ENCODE data around the gene GCDH.

Gene GCDH

DNA sequence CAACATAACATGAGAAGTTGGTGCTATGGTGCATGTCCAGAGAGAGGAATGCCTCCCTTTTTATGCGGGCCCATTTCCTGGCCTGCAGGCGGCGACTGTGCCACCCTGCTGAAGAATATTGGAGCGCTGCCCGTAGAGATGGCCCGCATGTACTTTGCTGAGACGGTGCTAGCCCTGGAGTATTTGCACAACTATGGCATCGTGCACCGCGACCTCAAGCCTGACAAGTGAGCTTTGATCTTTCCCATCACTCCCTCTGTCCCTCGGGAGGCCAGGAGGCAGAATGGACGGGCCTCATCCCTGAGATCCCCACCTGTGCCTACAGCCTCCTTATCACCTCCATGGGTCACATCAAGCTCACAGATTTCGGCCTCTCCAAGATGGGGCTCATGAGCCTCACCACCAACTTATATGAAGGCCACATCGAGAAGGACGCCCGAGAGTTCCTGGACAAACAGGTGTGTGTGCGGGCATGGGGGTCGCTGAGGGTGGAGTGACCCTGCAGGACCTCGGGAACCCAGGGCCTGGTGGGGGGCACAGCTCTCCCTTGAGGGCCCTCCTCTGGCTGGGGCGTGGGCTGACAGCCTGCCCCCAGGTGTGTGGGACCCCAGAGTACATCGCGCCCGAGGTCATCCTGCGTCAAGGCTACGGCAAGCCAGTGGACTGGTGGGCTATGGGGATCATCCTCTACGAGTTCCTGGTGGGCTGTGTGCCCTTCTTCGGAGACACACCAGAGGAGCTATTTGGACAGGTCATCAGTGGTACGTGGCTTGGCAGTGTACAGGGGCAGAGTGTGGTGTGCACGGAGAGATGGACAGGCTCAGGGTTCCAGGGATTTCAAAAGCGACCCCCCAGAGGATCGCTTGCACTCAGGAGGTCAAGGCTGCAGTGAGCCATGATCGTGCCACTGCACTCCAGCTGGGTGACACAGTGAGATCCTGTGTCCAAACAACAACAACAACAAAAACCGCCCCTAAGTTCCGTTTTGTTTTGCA lies 25.9 kb upstream of the GCDH start:
- H3K4me1 ChIP-seq (ENCODE audit: control insufficient read depth in 1 of 2, insufficient read depth in 2 of 2, low read length in 2 of 2) = peaks cover 0 to 9% of the 10 kb centered on the region in 2 donors
- H3K36me3 ChIP-seq (ENCODE audit: control insufficient read depth in 1 of 2, insufficient read depth in 2 of 2, low read length in 2 of 2) = no peaks in the 10 kb centered on the region
- no peaks in the 10 kb centered on the region for H3K9me3 ChIP-seq (ENCODE audit: control insufficient read depth in 1 of 2, low read length in 2 of 2)
- H3K4me3 ChIP-seq (ENCODE audit: low read depth in 1 of 2, low read length in 2 of 2) = no peak overlapping the region
- H3K27ac ChIP-seq (ENCODE audit: low read length) = no peak overlapping the region
- no peaks in the 10 kb centered on the region for H3K27me3 ChIP-seq (ENCODE audit: low read depth, low read length)

DNA sequence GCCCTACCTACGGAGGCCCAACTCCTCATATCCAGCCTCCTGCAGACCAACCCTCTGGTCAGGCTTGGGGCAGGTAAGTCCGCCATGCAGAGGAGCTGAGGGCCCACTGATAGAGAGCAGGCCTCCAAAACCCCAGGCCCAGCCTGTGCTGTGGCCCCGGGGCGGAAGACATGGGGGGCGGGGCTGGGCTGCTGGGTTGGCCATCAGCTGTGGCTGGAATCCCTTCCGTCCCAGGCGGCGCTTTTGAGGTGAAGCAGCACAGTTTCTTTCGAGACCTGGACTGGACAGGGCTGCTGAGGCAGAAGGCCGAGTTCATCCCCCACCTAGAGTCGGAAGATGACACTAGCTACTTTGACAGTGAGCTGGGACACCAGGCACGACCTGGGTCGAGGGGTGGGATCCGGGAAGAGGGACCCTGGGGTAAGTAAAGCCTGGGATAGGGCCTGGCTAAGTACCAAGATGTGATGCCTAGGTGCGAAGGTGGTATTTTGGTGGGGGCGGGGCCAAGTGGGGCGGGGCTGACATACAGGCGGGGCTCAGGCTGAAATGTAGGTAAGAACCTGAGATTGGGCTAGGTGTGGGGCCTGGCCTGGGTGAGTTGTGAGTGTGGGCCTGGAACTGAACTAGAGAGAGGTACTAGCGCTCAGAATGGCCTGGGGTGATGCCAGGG lies 25.1 kb upstream of the GCDH start:
- no peak overlapping the region for H3K4me3 ChIP-seq (ENCODE audit: low read depth in 1 of 2, low read length in 2 of 2)
- no peaks in the 10 kb centered on the region for H3K27me3 ChIP-seq (ENCODE audit: low read depth, low read length)
- H3K9me3 ChIP-seq (ENCODE audit: control insufficient read depth in 1 of 2, low read length in 2 of 2) = no peaks in the 10 kb centered on the region
- peaks cover 0 to 9% of the 10 kb centered on the region in 2 donors for H3K4me1 ChIP-seq (ENCODE audit: control insufficient read depth in 1 of 2, insufficient read depth in 2 of 2, low read length in 2 of 2)
- H3K36me3 ChIP-seq (ENCODE audit: control insufficient read depth in 1 of 2, insufficient read depth in 2 of 2, low read length in 2 of 2) = no peaks in the 10 kb centered on the region
- H3K27ac ChIP-seq (ENCODE audit: low read length) = no peak overlapping the region

GRCh38 chr19:12866416-12867119 lies 24.4 kb upstream of the GCDH start:
- no peaks in the 10 kb centered on the region for H3K36me3 ChIP-seq (ENCODE audit: control insufficient read depth in 1 of 2, insufficient read depth in 2 of 2, low read length in 2 of 2)
- no peak overlapping the region for H3K4me3 ChIP-seq (ENCODE audit: low read depth in 1 of 2, low read length in 2 of 2)
- peaks cover 0 to 9% of the 10 kb centered on the region in 2 donors for H3K4me1 ChIP-seq (ENCODE audit: control insufficient read depth in 1 of 2, insufficient read depth in 2 of 2, low read length in 2 of 2)
- H3K27me3 ChIP-seq (ENCODE audit: low read depth, low read length) = no peaks in the 10 kb centered on the region
- no peak overlapping the region for H3K27ac ChIP-seq (ENCODE audit: low read length)
- H3K9me3 ChIP-seq (ENCODE audit: control insufficient read depth in 1 of 2, low read length in 2 of 2) = no peaks in the 10 kb centered on the region

DNA sequence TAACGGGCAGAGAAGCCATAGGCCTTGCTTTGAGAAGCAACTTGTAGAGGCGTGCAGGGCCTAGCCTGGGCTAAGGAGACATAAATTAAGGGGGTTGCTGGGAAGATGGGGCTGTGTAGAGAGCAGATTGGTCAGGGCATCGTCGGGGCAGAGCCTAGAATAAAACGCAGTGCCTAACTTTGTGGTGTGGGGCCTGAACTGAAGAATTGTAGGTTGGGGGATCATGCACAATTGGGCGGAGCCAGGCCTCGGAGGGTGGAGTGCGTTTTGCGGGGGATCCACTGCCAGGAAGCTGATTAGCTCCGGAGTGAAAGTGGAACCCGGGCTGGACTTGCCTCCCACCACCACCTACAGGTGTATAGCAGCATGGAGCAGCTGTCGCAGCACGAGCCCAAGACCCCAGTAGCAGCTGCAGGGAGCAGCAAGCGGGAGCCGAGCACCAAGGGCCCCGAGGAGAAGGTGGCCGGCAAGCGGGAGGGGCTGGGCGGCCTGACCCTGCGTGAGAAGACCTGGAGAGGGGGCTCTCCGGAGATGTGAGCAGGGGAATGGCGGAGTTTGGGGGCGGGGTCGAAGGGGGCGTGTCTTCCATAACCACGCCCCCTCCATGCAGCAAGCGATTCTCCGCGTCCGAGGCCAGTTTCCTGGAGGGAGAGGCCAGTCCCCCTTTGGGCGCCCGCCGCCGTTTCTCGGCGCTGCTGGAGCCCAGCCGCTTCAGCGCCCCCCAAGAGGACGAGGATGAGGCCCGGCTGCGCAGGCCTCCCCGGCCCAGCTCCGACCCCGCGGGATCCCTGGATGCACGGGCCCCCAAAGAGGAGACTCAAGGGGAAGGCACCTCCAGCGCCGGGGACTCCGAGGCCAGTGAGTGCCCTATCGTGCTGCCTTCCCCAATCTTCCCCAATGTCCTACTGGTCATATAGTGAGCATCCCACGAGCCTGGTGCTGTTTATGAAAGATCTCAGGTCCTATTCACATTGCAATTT lies 23.6 kb upstream of the GCDH start:
- Histone ChIP-seq H3K27ac (ENCODE audit: low read length) (no peak overlapping the region), H3K4me1 (ENCODE audit: control insufficient read depth in 1 of 2, insufficient read depth in 2 of 2, low read length in 2 of 2) (peaks cover 0 to 9% of the 10 kb centered on the region in 2 donors), H3K27me3 (ENCODE audit: low read depth, low read length) (no peaks in the 10 kb centered on the region), H3K36me3 (ENCODE audit: control insufficient read depth in 1 of 2, insufficient read depth in 2 of 2, low read length in 2 of 2) (no peaks in the 10 kb centered on the region), H3K9me3 (ENCODE audit: control insufficient read depth in 1 of 2, low read length in 2 of 2) (no peaks in the 10 kb centered on the region), H3K4me3 (ENCODE audit: low read depth in 1 of 2, low read length in 2 of 2) (peak overlapping the region; percentile 37 to 60)

GRCh38 chr19:12868540-12869112 lies 22.3 kb upstream of the GCDH start:
- Histone ChIP-seq H3K9me3 (ENCODE audit: control insufficient read depth in 1 of 2, low read length in 2 of 2) (no peaks in the 10 kb centered on the region), H3K36me3 (ENCODE audit: control insufficient read depth in 1 of 2, insufficient read depth in 2 of 2, low read length in 2 of 2) (peaks cover 0 to under 1% of the 10 kb centered on the region in 2 donors), H3K27ac (ENCODE audit: low read length) (no peak overlapping the region), H3K4me3 (ENCODE audit: low read depth in 1 of 2, low read length in 2 of 2) (no peak overlapping the region), H3K4me1 (ENCODE audit: control insufficient read depth in 1 of 2, insufficient read depth in 2 of 2, low read length in 2 of 2) (peaks cover 0 to 9% of the 10 kb centered on the region in 2 donors), H3K27me3 (ENCODE audit: low read depth, low read length) (no peaks in the 10 kb centered on the region)

DNA sequence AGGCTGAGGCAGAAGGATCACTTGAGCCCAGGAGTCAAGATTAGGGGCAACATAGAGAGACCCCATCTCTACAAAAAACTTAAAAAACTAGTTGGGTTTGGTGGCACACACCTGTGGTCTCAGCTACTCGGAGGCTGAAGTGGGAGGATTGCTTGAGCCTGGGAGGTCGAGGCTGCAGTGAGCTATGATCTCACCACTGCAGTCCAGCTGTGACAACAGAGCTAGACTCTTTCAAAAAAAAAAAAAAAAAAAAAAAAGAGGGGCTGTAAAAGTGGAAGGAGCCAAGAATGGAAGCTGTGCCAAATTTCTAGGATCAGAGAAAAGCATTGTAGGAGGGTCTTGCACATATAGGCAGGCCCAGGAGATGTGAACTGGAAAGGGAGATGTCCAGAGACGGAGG lies 19.3 kb upstream of the GCDH start:
- Histone ChIP-seq H3K27ac (ENCODE audit: low read length) (no peak overlapping the region), H3K4me3 (ENCODE audit: low read depth in 1 of 2, low read length in 2 of 2) (no peak overlapping the region), H3K27me3 (ENCODE audit: low read depth, low read length) (no peaks in the 10 kb centered on the region), H3K9me3 (ENCODE audit: control insufficient read depth in 1 of 2, low read length in 2 of 2) (no peaks in the 10 kb centered on the region), H3K4me1 (ENCODE audit: control insufficient read depth in 1 of 2, insufficient read depth in 2 of 2, low read length in 2 of 2) (peaks cover 0 to 9% of the 10 kb centered on the region in 2 donors), H3K36me3 (ENCODE audit: control insufficient read depth in 1 of 2, insufficient read depth in 2 of 2, low read length in 2 of 2) (peaks cover 0 to 20% of the 10 kb centered on the region in 2 donors)

- H3K27ac ChIP-seq (ENCODE audit: low read length) = no peak overlapping the region
- H3K4me1 ChIP-seq (ENCODE audit: control insufficient read depth in 1 of 2, insufficient read depth in 2 of 2, low read length in 2 of 2) = peaks cover 0 to 6% of the 10 kb centered on the region in 2 donors
- H3K27me3 ChIP-seq (ENCODE audit: low read depth, low read length) = no peaks in the 10 kb centered on the region
- H3K4me3 ChIP-seq (ENCODE audit: low read depth in 1 of 2, low read length in 2 of 2) = no peak overlapping the region
- H3K36me3 ChIP-seq (ENCODE audit: control insufficient read depth in 1 of 2, insufficient read depth in 2 of 2, low read length in 2 of 2) = peaks cover 0 to 25% of the 10 kb centered on the region in 2 donors
- H3K9me3 ChIP-seq (ENCODE audit: control insufficient read depth in 1 of 2, low read length in 2 of 2) = no peaks in the 10 kb centered on the region
Measured at GRCh38 chr19:12872255-12872654, 18.7 kb upstream of the GCDH start.

- Histone ChIP-seq H3K4me3 (ENCODE audit: low read depth in 1 of 2, low read length in 2 of 2) (peak overlapping the region; percentile 21 to 40), H3K4me1 (ENCODE audit: control insufficient read depth in 1 of 2, insufficient read depth in 2 of 2, low read length in 2 of 2) (no peaks in the 10 kb centered on the region), H3K27me3 (ENCODE audit: low read depth, low read length) (no peaks in the 10 kb centered on the region), H3K9me3 (ENCODE audit: control insufficient read depth in 1 of 2, low read length in 2 of 2) (no peaks in the 10 kb centered on the region), H3K27ac (ENCODE audit: low read length) (no peak overlapping the region), H3K36me3 (ENCODE audit: control insufficient read depth in 1 of 2, insufficient read depth in 2 of 2, low read length in 2 of 2) (peaks cover 0 to 32% of the 10 kb centered on the region in 2 donors)
Measured at GRCh38 chr19:12872941-12873890, 17.7 kb upstream of the GCDH start.

GRCh38 chr19:12873891-12874745 lies 16.8 kb upstream of the GCDH start:
- peak overlapping the region in 1 of 2 donors; percentile 40 for H3K4me3 ChIP-seq (ENCODE audit: low read depth in 1 of 2, low read length in 2 of 2)
- no peak overlapping the region for H3K27ac ChIP-seq (ENCODE audit: low read length)
- H3K27me3 ChIP-seq (ENCODE audit: low read depth, low read length) = no peaks in the 10 kb centered on the region
- H3K4me1 ChIP-seq (ENCODE audit: control insufficient read depth in 1 of 2, insufficient read depth in 2 of 2, low read length in 2 of 2) = no peaks in the 10 kb centered on the region
- H3K9me3 ChIP-seq (ENCODE audit: control insufficient read depth in 1 of 2, low read length in 2 of 2) = no peaks in the 10 kb centered on the region
- peaks cover 0 to 36% of the 10 kb centered on the region in 2 donors for H3K36me3 ChIP-seq (ENCODE audit: control insufficient read depth in 1 of 2, insufficient read depth in 2 of 2, low read length in 2 of 2)
